ENCODE measurements around the gene ATRNL1.

Gene ATRNL1

GRCh38 chr10:115898242-115898641, 805.1 kb downstream of the ATRNL1 start:
- no peak for DNase-seq (ENCODE audit: low read depth in 2 of 2)

DNA sequence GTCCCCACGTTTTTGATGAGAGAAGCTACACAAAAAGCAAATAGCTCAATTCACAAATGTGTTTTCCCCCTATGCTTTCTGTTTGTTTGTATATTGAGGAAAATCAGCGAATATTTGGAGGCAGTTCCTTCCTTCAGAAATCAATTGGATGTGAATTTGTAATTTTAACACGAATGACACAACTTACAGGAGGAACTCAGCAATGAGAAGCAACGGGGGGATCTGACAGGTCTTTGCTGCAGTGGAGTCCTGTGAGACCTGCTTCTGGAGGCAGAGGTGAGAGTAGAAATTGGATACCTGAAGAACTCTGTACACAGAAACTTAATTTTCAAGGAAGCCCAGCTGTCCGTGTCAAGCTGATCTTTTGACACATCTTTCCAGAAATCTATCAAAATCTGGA, 809.4 kb downstream of the ATRNL1 start:
- no peak for DNase-seq (ENCODE audit: low read depth in 2 of 2)

DNA sequence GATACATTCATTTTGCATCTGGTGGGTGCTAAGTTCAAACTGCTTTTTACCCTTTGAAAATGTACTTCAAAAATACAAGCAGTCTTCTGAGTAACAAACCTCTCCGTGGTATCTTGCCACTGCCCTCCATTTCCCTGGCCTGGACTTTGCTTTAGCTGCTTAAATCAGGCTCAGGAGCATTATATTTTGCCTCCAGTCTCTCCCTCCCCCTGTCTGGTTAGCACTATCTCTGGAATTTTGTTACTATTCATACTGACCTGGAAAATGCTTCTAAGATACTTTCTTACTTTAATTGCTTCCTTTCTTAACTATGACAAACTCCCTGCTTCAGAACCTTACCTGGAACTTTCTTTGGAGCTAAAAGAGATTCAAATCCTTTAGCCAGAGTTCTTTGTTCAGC, 810.0 kb downstream of the ATRNL1 start:
- DNase-seq (ENCODE audit: low read depth in 2 of 2): no peak

DNA sequence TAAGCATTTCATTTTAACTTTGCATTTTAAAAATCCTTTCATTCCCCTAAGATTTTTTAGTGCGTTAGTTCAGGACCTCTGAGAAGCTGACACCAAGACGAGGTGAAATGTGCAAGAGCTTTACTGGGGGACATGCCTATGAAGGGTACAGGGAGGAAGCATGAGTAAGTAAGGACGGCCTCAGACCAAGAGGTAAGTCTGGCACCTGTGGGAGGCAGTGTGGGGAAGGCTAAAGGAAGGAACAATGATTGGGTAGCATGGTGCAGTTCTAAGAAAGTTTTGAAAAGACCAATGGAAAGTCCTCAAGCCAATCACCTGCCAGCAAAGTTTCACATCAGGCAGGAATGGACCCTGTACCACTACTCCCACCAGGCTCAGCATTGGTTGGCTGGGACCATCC, 810.7 kb downstream of the ATRNL1 start:
- no peak for DNase-seq (ENCODE audit: low read depth in 2 of 2)

DNA sequence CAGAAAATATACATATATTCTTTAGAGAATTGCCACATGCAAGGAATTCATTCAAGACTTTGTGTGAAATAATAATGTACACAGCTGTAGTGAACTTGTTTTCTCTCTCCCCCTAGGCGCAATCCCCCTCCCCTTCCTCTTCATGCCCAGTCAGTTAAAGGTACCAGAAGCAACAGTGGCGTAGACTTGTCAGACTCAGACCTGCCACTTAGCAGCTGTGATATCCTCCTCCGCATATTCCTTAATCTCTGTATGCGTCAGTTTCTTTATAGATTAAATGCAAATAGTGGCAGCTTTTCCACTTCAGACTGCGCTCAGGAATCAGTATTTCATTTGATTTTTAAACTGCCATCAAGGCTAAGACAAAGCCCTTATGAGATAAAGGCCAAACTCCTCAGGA, 815.9 kb downstream of the ATRNL1 start:
- no peak for DNase-seq (ENCODE audit: low read depth in 2 of 2)

- DNase-seq (ENCODE audit: low read depth in 2 of 2): no peak
These were observed 817.0 kb downstream of the ATRNL1 start for GRCh38 chr10:115909962-115910731.

GRCh38 chr10:115914475-115914874, 821.3 kb downstream of the ATRNL1 start:
- no peak for DNase-seq (ENCODE audit: low read depth in 2 of 2)

- no peak for DNase-seq (ENCODE audit: low read depth in 2 of 2)
These were observed 822.3 kb downstream of the ATRNL1 start for GRCh38 chr10:115915429-115915828.

DNA sequence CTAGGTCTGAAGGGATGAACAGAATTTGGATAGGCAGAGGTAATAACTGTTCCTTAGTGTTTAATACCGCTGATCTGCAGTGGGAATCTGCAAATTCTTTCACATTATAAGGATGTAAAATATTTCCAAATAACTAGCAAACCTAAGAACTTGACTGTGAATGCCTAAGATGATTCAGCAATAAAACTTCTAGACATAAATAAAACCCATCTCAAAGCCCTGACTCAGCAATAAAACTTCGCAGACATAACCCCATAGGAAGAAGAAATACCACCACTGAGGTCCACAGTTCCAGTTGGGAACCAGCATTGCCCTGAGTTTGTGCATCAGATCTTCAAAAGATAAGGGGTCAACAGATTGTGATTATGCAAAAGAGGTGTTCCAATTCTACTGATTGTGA, 825.6 kb downstream of the ATRNL1 start:
- DNase-seq (ENCODE audit: low read depth in 2 of 2): no peak

DNA sequence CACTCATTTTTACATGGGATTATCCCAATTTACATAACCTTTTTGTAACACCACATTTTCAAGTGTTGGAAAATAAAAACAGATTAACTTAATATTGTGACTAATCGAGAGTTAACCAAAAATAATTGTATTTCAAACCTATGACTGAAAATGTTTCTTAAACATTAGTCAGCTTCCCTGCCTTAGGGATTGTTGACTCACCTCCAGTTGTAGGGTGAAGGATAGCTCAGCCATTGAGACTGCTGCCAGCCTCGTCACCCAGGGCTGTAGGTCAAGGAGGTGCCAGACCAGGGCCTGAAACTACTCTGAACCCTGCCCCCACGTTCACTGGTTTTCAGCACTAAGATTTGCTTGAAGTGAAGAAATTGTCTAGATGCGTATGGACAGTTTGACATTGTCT, 828.6 kb downstream of the ATRNL1 start:
- DNase-seq (ENCODE audit: low read depth in 2 of 2): no peak

- DNase-seq (ENCODE audit: low read depth in 2 of 2): no peak
These were observed 838.1 kb downstream of the ATRNL1 start for GRCh38 chr10:115931309-115931708.

GRCh38 chr10:115932099-115932498, 838.9 kb downstream of the ATRNL1 start:
- DNase-seq (ENCODE audit: low read depth in 2 of 2): no peak

GRCh38 chr10:115933098-115933497, 839.9 kb downstream of the ATRNL1 start:
- no peak for DNase-seq (ENCODE audit: low read depth in 2 of 2)

DNA sequence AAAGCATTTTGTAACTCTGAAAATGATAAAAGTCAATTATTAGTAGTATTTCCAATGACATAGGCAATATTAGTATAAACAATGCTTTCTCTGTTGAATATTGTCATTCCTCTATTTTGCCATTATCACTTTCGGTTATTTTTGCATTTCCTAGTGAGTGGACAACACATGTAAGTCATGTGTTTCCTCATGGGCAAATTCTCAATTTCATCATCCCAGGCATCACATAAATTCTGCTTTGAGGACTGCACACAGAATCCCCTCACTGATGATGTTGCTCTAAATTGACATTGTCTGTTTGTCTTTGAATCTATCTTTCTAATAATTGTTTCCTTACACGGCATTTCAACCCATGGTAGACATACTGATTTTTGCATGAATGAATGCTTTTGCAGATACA, 842.6 kb downstream of the ATRNL1 start:
- DNase-seq (ENCODE audit: low read depth in 2 of 2): no peak

DNA sequence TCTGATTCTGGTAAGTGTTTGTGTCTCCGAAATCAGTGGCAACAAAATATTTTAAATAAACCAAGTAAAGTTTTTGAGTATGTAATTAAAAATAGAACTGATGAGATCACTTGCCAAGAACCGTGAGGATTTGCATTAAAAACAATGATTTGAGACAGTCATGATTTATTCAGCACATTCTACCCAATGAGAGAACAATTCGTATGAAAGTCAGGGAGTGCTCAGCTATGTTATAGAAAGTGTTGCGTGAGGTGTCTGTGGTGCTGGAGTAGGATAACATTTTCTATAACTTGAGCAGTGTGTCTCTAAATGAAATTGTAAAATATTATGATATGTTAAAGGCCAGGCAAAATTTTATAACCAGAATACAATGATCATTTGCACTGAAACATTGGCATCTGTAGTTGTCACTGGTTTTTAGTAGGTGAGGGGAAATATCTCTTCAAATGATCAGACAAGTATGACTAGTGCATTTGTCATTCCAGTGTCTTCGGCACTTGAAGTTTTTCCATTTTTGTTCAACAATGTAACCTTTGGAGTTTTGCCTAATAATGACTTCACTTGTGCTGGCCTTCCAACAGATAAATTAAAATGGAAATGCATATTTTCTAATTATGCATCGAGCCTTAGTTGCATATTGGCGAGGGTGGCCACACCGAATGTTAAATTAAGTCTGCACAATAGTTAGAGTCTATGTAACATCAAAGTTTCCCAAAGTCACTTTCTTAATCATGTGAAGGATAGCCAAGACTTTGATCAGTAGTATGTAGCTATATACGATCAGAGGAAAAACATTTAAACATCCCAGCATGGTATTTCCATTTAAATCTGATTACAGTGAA, 844.0 kb downstream of the ATRNL1 start:
- no peak for DNase-seq (ENCODE audit: low read depth in 2 of 2)

DNA sequence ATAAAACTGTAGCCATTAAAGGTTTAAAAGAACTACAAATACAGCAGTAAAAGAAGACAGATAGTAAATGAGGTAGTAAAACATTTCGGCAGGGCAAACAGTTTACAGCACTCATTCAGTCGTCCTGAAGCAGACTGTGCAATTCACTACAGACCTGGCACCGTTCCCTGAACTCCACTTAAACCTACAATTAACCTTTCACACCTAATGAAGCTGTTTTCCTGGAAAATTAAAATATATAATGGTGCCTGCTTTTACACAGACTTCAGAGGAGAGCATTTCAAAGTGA, 844.5 kb downstream of the ATRNL1 start:
- DNase-seq (ENCODE audit: low read depth in 2 of 2): no peak

DNA sequence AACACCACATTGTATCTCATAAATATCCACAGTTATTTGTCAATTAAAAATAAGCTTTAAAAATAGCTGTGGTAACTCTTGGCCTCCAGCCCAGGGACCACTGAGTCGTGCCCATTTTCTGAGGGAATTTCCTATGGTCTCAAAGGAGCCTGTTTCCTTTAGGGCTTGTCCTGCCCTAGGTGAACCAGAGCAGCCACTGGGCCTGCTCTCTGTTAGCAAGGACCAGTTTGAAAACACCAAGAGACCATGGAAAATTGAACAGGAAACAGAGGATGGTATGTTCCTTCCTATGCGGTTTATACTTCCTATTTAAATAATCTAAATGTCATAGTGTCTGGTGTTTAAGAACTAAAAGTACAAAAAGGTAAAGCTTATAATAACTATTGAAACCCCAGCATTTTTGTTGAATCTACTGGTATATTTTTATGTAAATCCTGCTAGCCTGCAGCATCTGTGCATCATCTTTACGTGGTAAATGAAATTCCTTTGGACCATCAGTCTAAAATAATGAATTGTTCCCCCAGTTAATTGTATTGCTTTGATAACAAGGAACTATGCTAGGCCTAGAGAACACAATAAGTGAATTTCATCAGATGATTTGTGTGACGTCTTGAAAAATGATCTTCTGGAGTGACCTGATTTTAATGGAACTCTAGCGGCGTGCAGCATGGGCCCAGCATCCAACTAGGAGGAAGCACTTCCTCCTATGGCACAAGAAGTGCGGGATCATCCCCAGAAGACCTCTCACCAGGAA, 846.1 kb downstream of the ATRNL1 start:
- no peak for DNase-seq (ENCODE audit: low read depth in 2 of 2)

- DNase-seq (ENCODE audit: low read depth in 2 of 2): no peak
These were observed 848.2 kb downstream of the ATRNL1 start for GRCh38 chr10:115941361-115941771.

- DNase-seq (ENCODE audit: low read depth in 2 of 2): no peak
These were observed 848.9 kb downstream of the ATRNL1 start for GRCh38 chr10:115942101-115942500.

DNA sequence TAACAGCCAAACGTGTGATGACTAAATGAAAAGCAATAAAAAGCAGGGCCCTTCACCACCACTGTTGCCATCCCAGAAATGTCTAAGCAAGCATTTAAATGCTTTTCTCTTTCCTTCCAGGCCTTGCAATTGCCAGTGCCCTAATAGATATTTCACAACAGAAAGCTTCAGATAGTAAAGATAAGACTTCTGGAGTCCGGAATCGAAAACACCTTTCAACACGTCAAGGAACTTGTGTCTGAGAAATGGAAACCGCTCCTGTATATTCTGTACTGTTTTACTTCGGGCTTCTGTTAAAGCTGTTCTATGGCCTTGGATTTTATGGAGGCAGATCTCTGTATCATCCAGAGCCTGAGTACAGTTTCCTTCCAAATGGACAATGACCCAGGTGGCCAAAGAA, 851.4 kb downstream of the ATRNL1 start:
- DNase-seq (ENCODE audit: low read depth in 2 of 2): no peak

- DNase-seq (ENCODE audit: low read depth in 2 of 2): no peak
These were observed 852.7 kb downstream of the ATRNL1 start for GRCh38 chr10:115945701-115946445.

DNA sequence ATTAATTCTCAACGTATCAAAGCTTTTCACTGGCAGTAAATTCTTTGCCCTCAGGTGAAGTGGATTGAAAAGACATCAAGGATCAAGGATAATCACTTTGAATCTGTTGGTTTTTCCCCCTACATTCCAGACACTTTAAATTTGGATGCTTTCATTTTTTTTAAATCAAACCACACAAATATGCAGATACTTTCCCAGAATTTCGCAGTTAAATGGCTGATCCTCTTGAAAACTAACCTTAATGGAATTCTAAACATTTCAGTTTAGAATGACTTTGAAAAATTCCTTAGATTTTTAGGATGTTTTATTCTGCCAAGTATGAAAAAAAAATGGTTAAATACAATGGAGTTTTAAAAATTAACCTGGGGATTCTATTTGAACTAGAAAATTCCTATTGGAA, 853.9 kb downstream of the ATRNL1 start:
- no peak for DNase-seq (ENCODE audit: low read depth in 2 of 2)
